ENCODE data around the gene LTBP1. TPM values are rescaled to one million over a fixed set of nuclear protein-coding genes. Genes with fewer than 3 reads are reported as not detected.

Gene LTBP1
- total RNA-seq, 1 experiment from 2014 or later: 13.9 TPM

GRCh38 chr2:33213244-33213643 is 266.5 kb downstream of the LTBP1 start:
- no peak for DNase-seq
- H3K4me3 Mint-ChIP-seq (ENCODE audit: low read depth, unreplicated experiment): no peak overlapping the region
- CTCF ChIA-PET: no interaction called here
- intact Hi-C loops (cut with micrococcal nuclease; ENCODE audit: unreplicated experiment): loop anchor here (5.0 kb wide), 1 partner anchor 64 kb away; no protein-coding TSS in a partner anchor
- no peaks in the 10 kb centered on the region for H3K36me3 Mint-ChIP-seq (ENCODE audit: insufficient read depth, unreplicated experiment)
- TF ChIP-seq CTCF (IDR thresholded peaks at IDR 0.05; ENCODE audit: unreplicated experiment): no peak
- H3K27me3 Mint-ChIP-seq (ENCODE audit: unreplicated experiment): no peaks in the 10 kb centered on the region
- no peak overlapping the region for H3K27ac Mint-ChIP-seq (ENCODE audit: unreplicated experiment)
- peaks cover 3% of the 10 kb centered on the region for H3K9me3 Mint-ChIP-seq (ENCODE audit: low read depth, unreplicated experiment)
- no TSS peak for BruUV-seq (replicated peaks)
- peaks cover 30% of the 10 kb centered on the region for H3K4me1 Mint-ChIP-seq (ENCODE audit: low read depth, unreplicated experiment)

- TF ChIP-seq CTCF (IDR thresholded peaks at IDR 0.05; ENCODE audit: unreplicated experiment): no peak
- DNase-seq: no peak
- peaks cover 30% of the 10 kb centered on the region for H3K4me1 Mint-ChIP-seq (ENCODE audit: low read depth, unreplicated experiment)
- no TSS peak for BruUV-seq (replicated peaks)
- no peak overlapping the region for H3K4me3 Mint-ChIP-seq (ENCODE audit: low read depth, unreplicated experiment)
- H3K27ac Mint-ChIP-seq (ENCODE audit: unreplicated experiment): no peak overlapping the region
- H3K36me3 Mint-ChIP-seq (ENCODE audit: insufficient read depth, unreplicated experiment): no peaks in the 10 kb centered on the region
- CTCF ChIA-PET: no interaction called here
- intact Hi-C loops (cut with micrococcal nuclease; ENCODE audit: unreplicated experiment): loop anchor here (5.0 kb wide), 1 partner anchor 64 kb away; no protein-coding TSS in a partner anchor
- H3K9me3 Mint-ChIP-seq (ENCODE audit: low read depth, unreplicated experiment): peaks cover 3% of the 10 kb centered on the region
- H3K27me3 Mint-ChIP-seq (ENCODE audit: unreplicated experiment): no peaks in the 10 kb centered on the region
Measured at GRCh38 chr2:33213648-33214047, 266.9 kb downstream of the LTBP1 start.

- H3K27me3 Mint-ChIP-seq (ENCODE audit: unreplicated experiment): no peaks in the 10 kb centered on the region
- no peak for TF ChIP-seq CTCF (IDR thresholded peaks at IDR 0.05; ENCODE audit: unreplicated experiment)
- no peak overlapping the region for H3K4me3 Mint-ChIP-seq (ENCODE audit: low read depth, unreplicated experiment)
- BruUV-seq (replicated peaks): no TSS peak
- intact Hi-C loops (cut with micrococcal nuclease; ENCODE audit: unreplicated experiment): loop anchor here (5.0 kb wide), 1 partner anchor 63 kb away; no protein-coding TSS in a partner anchor
- H3K36me3 Mint-ChIP-seq (ENCODE audit: insufficient read depth, unreplicated experiment): no peaks in the 10 kb centered on the region
- CTCF ChIA-PET: no interaction called here
- peaks cover 3% of the 10 kb centered on the region for H3K9me3 Mint-ChIP-seq (ENCODE audit: low read depth, unreplicated experiment)
- no peak for DNase-seq
- no peak overlapping the region for H3K27ac Mint-ChIP-seq (ENCODE audit: unreplicated experiment)
- H3K4me1 Mint-ChIP-seq (ENCODE audit: low read depth, unreplicated experiment): peaks cover 32% of the 10 kb centered on the region
Measured at GRCh38 chr2:33214436-33214835, 267.7 kb downstream of the LTBP1 start.

GRCh38 chr2:33214857-33215256 is 268.1 kb downstream of the LTBP1 start:
- intact Hi-C loops (cut with micrococcal nuclease; ENCODE audit: unreplicated experiment): loop anchor here (5.0 kb wide), 1 partner anchor 62 kb away; no protein-coding TSS in a partner anchor
- H3K36me3 Mint-ChIP-seq (ENCODE audit: insufficient read depth, unreplicated experiment): no peaks in the 10 kb centered on the region
- no peaks in the 10 kb centered on the region for H3K27me3 Mint-ChIP-seq (ENCODE audit: unreplicated experiment)
- no peak overlapping the region for H3K27ac Mint-ChIP-seq (ENCODE audit: unreplicated experiment)
- no TSS peak for BruUV-seq (replicated peaks)
- no peak for DNase-seq
- peaks cover 3% of the 10 kb centered on the region for H3K9me3 Mint-ChIP-seq (ENCODE audit: low read depth, unreplicated experiment)
- CTCF ChIA-PET: interaction anchor here (0.7 kb wide), 1 partner anchor 656 kb away, joined by 4 read pairs; no protein-coding TSS in a partner anchor
- H3K4me1 Mint-ChIP-seq (ENCODE audit: low read depth, unreplicated experiment): peaks cover 35% of the 10 kb centered on the region
- no peak overlapping the region for H3K4me3 Mint-ChIP-seq (ENCODE audit: low read depth, unreplicated experiment)
- no peak for TF ChIP-seq CTCF (IDR thresholded peaks at IDR 0.05; ENCODE audit: unreplicated experiment)

Data from Calu3 (cell line).